Mesenchymal stem cell (in vitro differentiated cells and primary cell): ENCODE results near the gene MTMR2.

ENCODE experiments used
- DNase-seq: peaks from one replicate; pipeline ENCODE4 v3.0.0-alpha.2; 2013
- H2AFZ ChIP-seq: one replicate; pipeline ENCODE4 v1.6.1; 2013; ENCODE audit warnings: low read depth, mild to moderate bottlenecking, control low read depth, inconsistent platforms, low read length, moderate library complexity
- H2AK5ac ChIP-seq: 2 replicates; pipeline ENCODE4 v1.6.1; 2013; ENCODE audit warnings: low read length, moderate library complexity, mild to moderate bottlenecking, inconsistent platforms; ENCODE audit not compliant: severe bottlenecking
- H2BK120ac ChIP-seq: one replicate; pipeline ENCODE4 v1.6.1; 2013; ENCODE audit warnings: low read depth, mild to moderate bottlenecking, inconsistent platforms, low read length, moderate library complexity
- H2BK12ac ChIP-seq, 2 experiments: one replicate each; pipeline ENCODE4 v1.6.1; 2013; ENCODE audit warnings: inconsistent platforms in 2 of 2, low read length in 2 of 2, mild to moderate bottlenecking in 2 of 2, moderate library complexity in 2 of 2, control low read depth in 1 of 2
- H2BK15ac ChIP-seq: one replicate; pipeline ENCODE4 v1.6.1; 2013; ENCODE audit warnings: mild to moderate bottlenecking, low read depth, inconsistent platforms; ENCODE audit not compliant: poor library complexity, severe bottlenecking
- H2BK5ac ChIP-seq: 2 replicates; pipeline ENCODE4 v1.6.1; 2013; ENCODE audit warnings: low read depth, mild to moderate bottlenecking, low read length, control low read depth, inconsistent platforms; ENCODE audit not compliant: poor library complexity, severe bottlenecking
- H3K14ac ChIP-seq, 2 experiments: one replicate each; pipeline ENCODE4 v1.6.1; 2013; ENCODE audit warnings: inconsistent platforms in 2 of 2, low read length in 2 of 2, control low read depth in 1 of 2, mild to moderate bottlenecking in 1 of 2, moderate library complexity in 1 of 2
- H3K18ac ChIP-seq, 2 experiments: one replicate each; pipeline ENCODE4 v1.6.1; 2013; ENCODE audit warnings: inconsistent platforms in 2 of 2, low read length in 2 of 2, control low read depth in 1 of 2, low read depth in 1 of 2, mild to moderate bottlenecking in 1 of 2
- H3K23ac ChIP-seq, 2 experiments: one replicate each; pipeline ENCODE4 v1.6.1; 2013; ENCODE audit warnings: inconsistent platforms in 2 of 2, low read length in 2 of 2, mild to moderate bottlenecking in 2 of 2, moderate library complexity in 2 of 2, control low read depth in 1 of 2
- H3K27ac ChIP-seq: 2 replicates; pipeline ENCODE4 v1.5.1; 2013; ENCODE audit warnings: mild to moderate bottlenecking, moderate library complexity, low read length, control low read depth, inconsistent platforms; ENCODE audit not compliant: poor library complexity, severe bottlenecking
- H3K27me3 ChIP-seq, 2 experiments: 2 replicates each; pipeline versions ENCODE4 v1.6.1 to v1.7.0; 2013; ENCODE audit warnings: low read length in 2 of 2, mild to moderate bottlenecking in 2 of 2, moderate library complexity in 2 of 2, control low read depth in 1 of 2, inconsistent platforms in 1 of 2; ENCODE audit not compliant: control insufficient read depth in 1 of 2, insufficient read depth in 1 of 2
- H3K36me3 ChIP-seq, 2 experiments: 2 replicates each; pipeline versions ENCODE4 v1.6.1 to v1.7.0; 2013; ENCODE audit warnings: low read length in 2 of 2, control low read depth in 1 of 2, inconsistent platforms in 1 of 2, low read depth in 1 of 2, mild to moderate bottlenecking in 1 of 2; ENCODE audit not compliant: insufficient read depth in 2 of 2, control insufficient read depth in 1 of 2
- H3K4ac ChIP-seq, 2 experiments: one replicate each; pipeline ENCODE4 v1.6.1; 2013; ENCODE audit warnings: inconsistent platforms in 2 of 2, low read length in 2 of 2, mild to moderate bottlenecking in 2 of 2, moderate library complexity in 2 of 2, control low read depth in 1 of 2, low read depth in 1 of 2
- H3K4me1 ChIP-seq: 2 replicates; pipeline ENCODE4 v1.6.1; 2013; ENCODE audit warnings: low read depth, low read length, control low read depth; ENCODE audit not compliant: control insufficient read depth, insufficient read depth
- H3K4me2 ChIP-seq: 2 replicates; pipeline ENCODE4 v1.6.1; 2013; ENCODE audit warnings: low read length, mild to moderate bottlenecking, inconsistent platforms; ENCODE audit not compliant: poor library complexity, severe bottlenecking
- H3K4me3 ChIP-seq, 2 experiments: 2 replicates each; pipeline versions ENCODE4 v1.5.1 to v1.7.0; 2013; ENCODE audit warnings: low read length in 2 of 2, mild to moderate bottlenecking in 2 of 2, control low read depth in 1 of 2, low read depth in 1 of 2; ENCODE audit not compliant: insufficient read depth in 1 of 2
- H3K79me1 ChIP-seq: replicated peaks from 2 replicates; pipeline ENCODE4 v1.6.1; 2013; ENCODE audit warnings: mild to moderate bottlenecking, control low read depth, low read length, inconsistent platforms; ENCODE audit not compliant: poor library complexity, severe bottlenecking
- H3K9ac ChIP-seq: 2 replicates; pipeline ENCODE4 v1.7.0; 2013; ENCODE audit warnings: mild to moderate bottlenecking, low read length, moderate library complexity
- H3K9me3 ChIP-seq: 2 replicates; pipeline ENCODE4 v1.7.0; 2013; ENCODE audit warnings: mild to moderate bottlenecking, low read length; ENCODE audit not compliant: control insufficient read depth
- H4K8ac ChIP-seq: one replicate; pipeline ENCODE4 v1.6.1; 2013; ENCODE audit warnings: inconsistent platforms, mild to moderate bottlenecking, low read length, moderate library complexity
- H4K91ac ChIP-seq: one replicate; pipeline ENCODE4 v1.6.1; 2013; ENCODE audit warnings: mild to moderate bottlenecking, low read length, inconsistent platforms
- WGBS: methylation state at CpG from one replicate; pipeline ENCODE4 v1.1.7; 2013; ENCODE audit warnings: mixed read lengths; 5-methylcytosine and 5-hydroxymethylcytosine counted together

Gene MTMR2

DNA sequence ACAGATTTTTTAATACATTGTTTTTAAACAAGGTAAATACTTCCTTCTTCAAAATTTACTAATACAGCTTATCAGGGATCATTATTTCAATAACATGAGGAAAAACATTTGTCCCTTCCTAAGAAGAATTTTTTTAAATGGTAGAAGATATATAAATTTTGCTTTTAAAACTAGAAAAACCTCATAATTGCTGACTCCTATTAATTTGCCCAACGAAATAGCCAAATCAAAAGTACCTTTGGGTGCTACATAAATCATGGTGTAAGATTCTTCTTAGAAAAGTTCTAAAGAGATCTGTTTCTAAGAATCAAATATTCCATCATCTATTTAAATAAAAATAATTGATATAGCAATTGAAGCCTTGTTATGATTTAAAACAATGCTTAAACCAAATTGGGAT lies 78.7 kb downstream of the MTMR2 start:
- no peak overlapping the region for H3K27ac ChIP-seq
- H2BK15ac ChIP-seq: no peak overlapping the region
- WGBS: 80% methylated on average over 1 of the region's 1 CpG
- H3K36me3 ChIP-seq: peaks cover 5 to 76% of the 10 kb centered on the region in 2 experiments
- H3K4me1 ChIP-seq: no peaks in the 10 kb centered on the region
- H2AK5ac ChIP-seq: no peak overlapping the region
- DNase-seq: no peak
- no peak overlapping the region for H3K4me2 ChIP-seq
- H3K18ac ChIP-seq: no peak overlapping the region
- H3K9ac ChIP-seq: no peak overlapping the region
- H4K91ac ChIP-seq: no peak overlapping the region
- no peak overlapping the region for H2BK12ac ChIP-seq
- H3K27me3 ChIP-seq: no peaks in the 10 kb centered on the region
- no peaks in the 10 kb centered on the region for H3K9me3 ChIP-seq
- no peak overlapping the region for H2BK120ac ChIP-seq
- no peak overlapping the region for H3K14ac ChIP-seq
- no peak overlapping the region for H3K4ac ChIP-seq
- H3K4me3 ChIP-seq: no peak overlapping the region
- H3K79me1 ChIP-seq: peaks cover 7% of the 10 kb centered on the region
- no peak overlapping the region for H2AFZ ChIP-seq
- H2BK5ac ChIP-seq: no peak overlapping the region
- no peak overlapping the region for H3K23ac ChIP-seq
- no peak overlapping the region for H4K8ac ChIP-seq

GRCh38 chr11:95835768-95836488 lies 88.0 kb downstream of the MTMR2 start:
- no peak overlapping the region for H2BK15ac ChIP-seq
- peaks cover 0 to 79% of the 10 kb centered on the region in 2 experiments for H3K36me3 ChIP-seq
- no peaks in the 10 kb centered on the region for H3K9me3 ChIP-seq
- no peak overlapping the region for H2BK5ac ChIP-seq
- no peak overlapping the region for H3K18ac ChIP-seq
- H3K27me3 ChIP-seq: no peaks in the 10 kb centered on the region
- WGBS: 0% methylated on average over 1 of the region's 3 CpGs
- H3K23ac ChIP-seq: no peak overlapping the region
- no peak overlapping the region for H3K4ac ChIP-seq
- H3K4me2 ChIP-seq: no peak overlapping the region
- peak overlapping the region; percentile 91 for H3K27ac ChIP-seq
- no peak overlapping the region for H2AK5ac ChIP-seq
- H2BK12ac ChIP-seq: no peak overlapping the region
- H2BK120ac ChIP-seq: no peak overlapping the region
- no peak overlapping the region for H2AFZ ChIP-seq
- H3K4me3 ChIP-seq: no peak overlapping the region
- no peaks in the 10 kb centered on the region for H3K4me1 ChIP-seq
- H3K14ac ChIP-seq: no peak overlapping the region
- peaks cover 2% of the 10 kb centered on the region for H3K79me1 ChIP-seq
- peak overlapping the region; percentile 59 for H3K9ac ChIP-seq
- no peak overlapping the region for H4K8ac ChIP-seq
- no peak overlapping the region for H4K91ac ChIP-seq
- peak; percentile 93 for DNase-seq

GRCh38 chr11:95835351-95835750 lies 88.6 kb downstream of the MTMR2 start:
- no peak overlapping the region for H4K91ac ChIP-seq

GRCh38 chr11:95833378-95833777 lies 90.5 kb downstream of the MTMR2 start:
- H3K18ac ChIP-seq: no peak overlapping the region
- H2BK120ac ChIP-seq: no peak overlapping the region
- peaks cover 0 to 77% of the 10 kb centered on the region in 2 experiments for H3K36me3 ChIP-seq
- H2AK5ac ChIP-seq: no peak overlapping the region
- no peak overlapping the region for H3K23ac ChIP-seq
- H3K79me1 ChIP-seq: no peaks in the 10 kb centered on the region
- no peak overlapping the region for H3K27ac ChIP-seq
- no peaks in the 10 kb centered on the region for H3K4me1 ChIP-seq
- peak overlapping the region in 1 of 2 experiments; percentile 46 for H2BK12ac ChIP-seq
- H2BK15ac ChIP-seq: no peak overlapping the region
- H3K4ac ChIP-seq: no peak overlapping the region
- no peak overlapping the region for H2BK5ac ChIP-seq
- H3K9me3 ChIP-seq: no peaks in the 10 kb centered on the region
- DNase-seq: no peak
- no peak overlapping the region for H4K91ac ChIP-seq
- H3K14ac ChIP-seq: no peak overlapping the region
- no peak overlapping the region for H3K4me2 ChIP-seq
- no peak overlapping the region for H2AFZ ChIP-seq
- no peak overlapping the region for H4K8ac ChIP-seq
- WGBS: no CpG with 5 or more reads among the region's 1 CpG
- H3K4me3 ChIP-seq: no peak overlapping the region
- H3K9ac ChIP-seq: no peak overlapping the region
- H3K27me3 ChIP-seq: no peaks in the 10 kb centered on the region

More at GRCh38 chr11:95835351-95835750, 88.6 kb downstream of the MTMR2 start:
- DNase-seq: no peak
- Histone ChIP-seq H3K4ac (no peak overlapping the region), H3K27me3 (no peaks in the 10 kb centered on the region), H3K4me1 (no peaks in the 10 kb centered on the region), H3K27ac (peak overlapping the region; percentile 7), H3K4me2 (no peak overlapping the region), H2BK5ac (no peak overlapping the region), H3K79me1 (peaks cover 2% of the 10 kb centered on the region), H2BK15ac (no peak overlapping the region), H3K9me3 (no peaks in the 10 kb centered on the region), H4K8ac (no peak overlapping the region), H2AFZ (no peak overlapping the region), H3K14ac (no peak overlapping the region), H2BK120ac (no peak overlapping the region), H3K9ac (no peak overlapping the region), H3K18ac (no peak overlapping the region), H3K36me3 (peaks cover 0 to 76% of the 10 kb centered on the region in 2 experiments), H2AK5ac (no peak overlapping the region), H3K4me3 (no peak overlapping the region), H2BK12ac (no peak overlapping the region), H3K23ac (no peak overlapping the region)
- WGBS: 100% methylated on average over 1 of the region's 3 CpGs
